ENCODE results near the gene DIABLO.

- no peak for TF ChIP-seq RAD21 (IDR thresholded peaks at IDR 0.05; ENCODE audit: low read depth)
- no peak for TF ChIP-seq FOXM1 (IDR thresholded peaks at IDR 0.05; ENCODE audit: borderline replicate concordance, low read depth)
- TF ChIP-seq TAF1 (IDR thresholded peaks at IDR 0.05; ENCODE audit: low read depth) = no peak; the same call in 1 of the 2 replicates
These were observed 22.3 kb downstream of the DIABLO start, which contains the start of gene B3GNT4 for GRCh38 chr12:122203301-122204166.
